Measurements from ENCODE around the gene AOC2.

Gene AOC2, protein sequence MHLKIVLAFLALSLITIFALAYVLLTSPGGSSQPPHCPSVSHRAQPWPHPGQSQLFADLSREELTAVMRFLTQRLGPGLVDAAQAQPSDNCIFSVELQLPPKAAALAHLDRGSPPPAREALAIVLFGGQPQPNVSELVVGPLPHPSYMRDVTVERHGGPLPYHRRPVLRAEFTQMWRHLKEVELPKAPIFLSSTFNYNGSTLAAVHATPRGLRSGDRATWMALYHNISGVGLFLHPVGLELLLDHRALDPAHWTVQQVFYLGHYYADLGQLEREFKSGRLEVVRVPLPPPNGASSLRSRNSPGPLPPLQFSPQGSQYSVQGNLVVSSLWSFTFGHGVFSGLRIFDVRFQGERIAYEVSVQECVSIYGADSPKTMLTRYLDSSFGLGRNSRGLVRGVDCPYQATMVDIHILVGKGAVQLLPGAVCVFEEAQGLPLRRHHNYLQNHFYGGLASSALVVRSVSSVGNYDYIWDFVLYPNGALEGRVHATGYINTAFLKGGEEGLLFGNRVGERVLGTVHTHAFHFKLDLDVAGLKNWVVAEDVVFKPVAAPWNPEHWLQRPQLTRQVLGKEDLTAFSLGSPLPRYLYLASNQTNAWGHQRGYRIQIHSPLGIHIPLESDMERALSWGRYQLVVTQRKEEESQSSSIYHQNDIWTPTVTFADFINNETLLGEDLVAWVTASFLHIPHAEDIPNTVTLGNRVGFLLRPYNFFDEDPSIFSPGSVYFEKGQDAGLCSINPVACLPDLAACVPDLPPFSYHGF

GRCh38 chr17:42844271-42844670 is at the start of gene AOC2:
TSS of gene AOC2 (plus strand) at chr17:42844580. CDS start at chr17:42844627, 47 bp downstream.
- DNase-seq (ENCODE audit: low read depth in 2 of 2): no peak

GRCh38 chr17:42795061-42795460 is 49.3 kb upstream of the AOC2 start:
- no peak for DNase-seq (ENCODE audit: low read depth in 2 of 2)

- DNase-seq (ENCODE audit: low read depth in 2 of 2): no peak
These were observed 48.9 kb upstream of the AOC2 start for GRCh38 chr17:42795465-42795864.

GRCh38 chr17:42796066-42796758 is 48.2 kb upstream of the AOC2 start:
- DNase-seq (ENCODE audit: low read depth in 2 of 2): no peak

GRCh38 chr17:42797067-42798007 is 47.0 kb upstream of the AOC2 start:
- no peak for DNase-seq (ENCODE audit: low read depth in 2 of 2)

GRCh38 chr17:42798011-42798382 is 46.4 kb upstream of the AOC2 start:
- DNase-seq (ENCODE audit: low read depth in 2 of 2): no peak

DNA sequence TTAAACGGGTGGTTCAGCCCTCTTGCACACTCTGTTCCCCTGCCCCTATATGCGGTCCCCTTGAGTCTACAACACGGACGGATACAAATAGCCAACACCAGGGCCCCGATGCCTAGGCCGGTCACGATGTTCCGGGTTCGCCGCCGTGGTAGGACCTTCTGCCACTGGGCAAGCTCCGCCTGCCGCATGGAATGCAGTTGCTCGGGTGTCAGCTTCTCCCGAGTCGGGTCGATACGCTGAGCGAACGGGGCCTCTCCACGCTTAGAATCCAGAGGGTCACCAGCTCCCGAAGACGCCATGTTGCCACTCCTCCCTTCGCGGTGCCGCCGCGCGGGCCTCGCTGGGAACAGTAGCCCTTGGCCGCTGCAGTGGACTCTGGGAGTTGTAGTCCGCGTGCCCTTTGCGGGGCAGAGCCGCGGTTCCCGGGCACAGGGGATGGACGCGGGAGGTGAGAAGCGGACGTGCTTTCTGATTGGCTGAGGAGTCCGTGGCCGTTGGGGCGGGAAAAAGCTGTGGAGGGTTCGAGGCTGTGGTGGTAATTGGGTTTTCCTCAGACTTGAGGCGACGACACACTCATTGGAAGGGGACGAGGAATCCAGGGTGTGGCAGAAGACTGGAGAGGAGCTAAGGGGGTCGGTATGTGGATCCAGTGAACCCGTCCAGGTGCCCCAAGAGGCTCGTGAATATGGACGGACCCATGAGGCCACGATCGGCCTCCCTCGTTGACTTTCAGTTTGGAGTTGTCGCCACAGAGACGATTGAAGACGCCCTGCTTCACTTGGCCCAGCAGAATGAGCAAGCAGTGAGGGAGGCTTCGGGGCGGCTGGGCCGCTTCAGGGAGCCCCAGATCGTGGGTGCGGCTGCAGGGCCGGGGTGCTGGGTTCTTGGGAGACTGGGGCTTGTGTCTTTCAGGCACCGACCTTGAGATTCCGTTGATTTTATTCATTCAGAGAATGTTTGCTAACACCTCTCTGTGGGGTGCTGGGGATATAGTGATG is 45.7 kb upstream of the AOC2 start, which contains the start of the genes CNTD1 and COA3:
Gene CNTD1 (plus strand): TSS at position 479 of the 998 bp plus-strand sequence. CDS start 207 bp downstream, at position 686.
Gene COA3 (minus strand): TSS at position 322 of the 998 bp plus-strand sequence. CDS start 23 bp downstream, at position 299.
- DNase-seq (ENCODE audit: low read depth in 2 of 2): peak; percentile 73 to 78

- DNase-seq (ENCODE audit: low read depth in 2 of 2): no peak
These were observed 41.1 kb upstream of the AOC2 start for GRCh38 chr17:42803074-42803883.

GRCh38 chr17:42804918-42805367 is 39.4 kb upstream of the AOC2 start:
- DNase-seq (ENCODE audit: low read depth in 2 of 2): no peak

DNA sequence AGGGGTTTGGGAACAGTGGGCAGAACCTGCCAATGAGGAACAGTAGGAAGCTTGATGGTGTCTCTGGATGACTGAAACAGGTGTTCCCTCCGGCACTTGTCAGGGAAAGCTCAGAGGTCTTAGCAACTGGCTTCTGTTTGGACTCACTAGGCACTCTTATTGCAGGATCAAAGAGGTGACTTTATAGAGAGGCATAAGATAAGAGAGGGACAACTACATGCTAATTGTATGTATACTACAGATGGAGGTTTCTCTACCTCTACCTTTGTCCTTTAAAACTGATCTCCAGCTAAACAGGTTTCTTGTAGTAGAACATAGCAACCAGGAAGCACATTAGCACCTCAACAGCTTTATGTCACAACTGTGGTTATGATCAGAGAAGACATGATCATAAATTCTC is 38.1 kb upstream of the AOC2 start:
- DNase-seq (ENCODE audit: low read depth in 2 of 2): no peak

DNA sequence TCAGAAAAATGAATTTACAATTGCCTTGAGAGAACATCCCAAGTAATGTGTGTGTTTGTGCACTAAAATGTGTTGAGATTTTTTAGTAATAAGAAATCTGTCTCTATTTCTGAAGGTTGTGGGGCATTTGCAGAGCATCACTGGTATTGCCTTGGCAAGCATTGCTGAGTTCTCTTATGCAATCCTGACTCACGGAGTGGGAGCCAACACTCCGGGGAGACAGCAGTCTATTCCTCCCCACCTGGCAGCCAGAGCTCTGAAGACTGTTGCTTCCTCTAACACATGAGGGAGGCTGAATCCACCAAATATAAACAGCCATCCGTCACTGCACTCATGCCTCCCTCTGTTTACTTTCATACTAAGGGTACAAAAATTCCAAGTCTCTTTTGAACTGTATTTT is 35.1 kb upstream of the AOC2 start:
- no peak for DNase-seq (ENCODE audit: low read depth in 2 of 2)

- DNase-seq (ENCODE audit: low read depth in 2 of 2): no peak
These were observed 29.6 kb upstream of the AOC2 start for GRCh38 chr17:42814633-42815399.

DNA sequence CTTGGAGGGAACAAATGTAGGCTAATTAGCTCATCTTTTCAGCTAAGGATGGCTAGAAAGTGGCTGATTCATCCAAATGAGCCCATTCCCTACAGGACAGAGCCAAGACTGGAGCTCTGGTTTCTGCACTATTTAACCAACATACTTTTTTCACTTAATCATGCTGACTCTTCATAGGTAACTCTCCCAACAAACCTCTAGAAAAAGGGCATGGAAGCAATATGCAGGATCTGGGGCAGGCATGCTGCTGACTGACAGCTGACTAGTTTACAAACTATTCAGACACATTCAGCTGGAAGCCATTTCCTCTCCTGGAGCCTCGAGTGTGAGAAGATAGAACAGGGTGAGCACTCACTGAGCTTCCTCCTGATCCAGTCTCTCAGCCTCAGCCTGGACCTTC is 26.5 kb upstream of the AOC2 start:
- DNase-seq (ENCODE audit: low read depth in 2 of 2): no peak

- DNase-seq (ENCODE audit: low read depth in 2 of 2): no peak
These were observed 26.0 kb upstream of the AOC2 start for GRCh38 chr17:42818379-42818778.

DNA sequence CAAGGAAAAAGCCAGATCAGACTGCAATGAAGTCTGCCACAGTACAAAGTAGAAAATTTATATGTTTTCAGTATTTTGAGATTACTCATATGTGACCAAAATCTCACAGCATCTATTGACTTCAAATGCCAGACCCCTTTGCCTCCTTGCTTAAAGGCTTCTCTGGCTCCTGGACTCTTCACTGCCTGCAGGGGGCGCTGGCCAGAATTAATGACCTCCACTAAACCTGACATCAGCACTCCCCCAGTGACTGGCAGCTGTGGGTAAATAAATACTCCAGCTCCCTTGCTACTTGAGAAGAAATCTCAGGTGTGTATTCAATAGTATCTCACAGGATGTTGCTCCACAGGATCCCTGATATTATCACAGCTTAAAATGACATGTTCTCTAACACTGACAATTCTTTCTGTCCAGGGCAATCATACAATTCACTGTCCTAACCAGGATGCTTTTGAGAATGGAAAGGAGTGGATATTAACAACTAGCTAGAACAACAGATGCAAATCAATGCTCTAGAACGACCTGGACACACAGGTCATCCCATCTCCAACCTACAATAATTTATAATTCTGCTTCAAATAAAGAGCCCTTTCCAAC is 24.3 kb upstream of the AOC2 start:
- DNase-seq (ENCODE audit: low read depth in 2 of 2): peak; percentile 43 to 55

DNA sequence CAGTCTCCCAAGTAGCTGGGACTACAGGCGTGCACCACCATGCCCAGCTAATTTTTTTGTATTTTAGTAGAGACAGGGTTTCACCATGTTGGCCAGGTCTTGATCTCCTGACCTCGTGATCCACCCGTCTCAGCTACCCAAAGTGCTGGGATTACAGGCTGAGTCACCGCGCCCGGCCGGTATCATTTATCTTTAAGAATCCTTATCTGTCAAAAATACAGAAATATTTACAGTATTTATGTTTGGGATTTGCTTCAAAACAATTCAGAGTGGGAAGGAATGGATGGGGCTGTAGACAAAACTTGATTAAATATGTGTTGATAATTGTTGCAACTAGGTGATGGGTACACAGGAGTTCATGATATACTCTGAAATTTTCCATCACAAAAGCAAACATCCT is 23.2 kb upstream of the AOC2 start:
- DNase-seq (ENCODE audit: low read depth in 2 of 2): no peak

DNA sequence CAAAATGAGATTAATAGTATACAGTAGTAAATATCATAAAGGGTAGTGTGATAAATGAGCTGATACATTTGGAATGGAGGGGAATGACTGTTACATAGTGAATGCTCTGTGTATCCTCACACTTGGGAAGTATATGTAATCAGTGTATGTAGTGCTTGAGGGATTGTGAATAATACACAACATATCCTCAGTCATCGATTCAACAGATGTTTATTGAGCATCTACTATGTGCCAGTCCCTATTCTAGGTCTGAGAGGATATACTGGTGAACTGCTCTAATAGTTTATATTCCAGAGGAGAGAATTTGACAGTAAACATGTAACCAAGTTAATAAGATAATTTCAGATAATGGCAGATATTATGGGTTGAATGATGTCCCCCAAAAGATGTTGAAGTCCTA is 16.9 kb upstream of the AOC2 start:
- DNase-seq (ENCODE audit: low read depth in 2 of 2): no peak

DNA sequence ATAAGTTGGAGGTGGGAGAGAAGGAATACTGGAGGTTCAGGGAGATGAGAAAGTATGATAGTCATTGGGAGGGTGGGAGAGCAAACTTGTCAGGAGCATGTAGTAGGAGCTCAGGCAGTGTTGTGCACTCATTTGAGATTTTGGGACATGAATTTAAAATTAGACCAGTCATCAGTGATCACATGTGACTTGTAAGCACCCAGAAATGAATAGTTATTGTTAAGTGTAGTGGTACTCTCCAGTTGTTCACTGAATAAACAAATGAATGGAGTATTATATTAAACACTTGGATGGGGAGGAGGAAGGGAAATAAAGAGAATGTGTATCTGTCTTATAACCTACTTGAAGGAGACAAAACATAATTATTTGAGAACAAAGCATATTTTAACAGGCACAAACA is 13.4 kb upstream of the AOC2 start:
- no peak for DNase-seq (ENCODE audit: low read depth in 2 of 2)

Measured in stimulated activated CD8-positive, alpha-beta memory T cell treated with anti-CD3 and anti-CD28 coated beads, Interleukin-2, amount 100 ng/mL, for 48 hours (primary cell).